WTC11 (cell line): ENCODE measurements around the gene OMD. TPM values are rescaled to one million over a fixed set of nuclear protein-coding genes. Genes with fewer than 3 reads are reported as not detected.

Experiments
- ATAC-seq: fragments of 200-7000 bp; cut with Tn5 transposase; 2 replicates; pipeline ENCODE4 v1.10.0; 2021; ENCODE audit warnings: mild to moderate bottlenecking, moderate library complexity
- CTCF ChIA-PET: fragments of 300-600 bp; sonication (Branson Sonifier 250); formaldehyde crosslinking; loops from one replicate; lab custom pipeline; 2021; ENCODE audit warnings: antibody characterized with exemption; lab: Charles Lee
- POLR2A ChIA-PET: fragments of 350-600 bp; sonication (Branson Sonifier 250); formaldehyde crosslinking; loops from one replicate; lab custom pipeline; 2021; ENCODE audit warnings: antibody characterized with exemption; lab: Charles Lee
- DNase-seq: peaks from one replicate; pipeline ENCODE4 v3.0.0; 2021; ENCODE audit warnings: low spot score
- H3K27ac Mint-ChIP-seq: 2 replicates; pipeline ENCODE4 v1.8.0; 2021; ENCODE audit warnings: mixed read lengths
- H3K27me3 Mint-ChIP-seq: 2 replicates; pipeline ENCODE4 v1.8.0; 2021; ENCODE audit warnings: low read depth, mild to moderate bottlenecking, moderate library complexity, mixed read lengths
- H3K36me3 Mint-ChIP-seq: 2 replicates; pipeline ENCODE4 v1.8.0; 2021; ENCODE audit warnings: mixed read lengths
- H3K4me1 Mint-ChIP-seq: 2 replicates; pipeline ENCODE4 v1.8.0; 2022; ENCODE audit warnings: mixed read lengths
- H3K4me3 Mint-ChIP-seq: 2 replicates; pipeline ENCODE4 v1.8.0; 2021; ENCODE audit warnings: mild to moderate bottlenecking, moderate library complexity, mixed read lengths
- H3K9me3 Mint-ChIP-seq: 2 replicates; pipeline ENCODE4 v1.8.0; 2021; ENCODE audit warnings: mixed read lengths
- ATF1 ChIP-seq: sonication (generic); formaldehyde crosslinking; IDR thresholded peaks from 2 replicates; pipeline ENCODE4 v1.8.1; 2023; ENCODE audit warnings: mild to moderate bottlenecking, moderate library complexity, missing genetic modification reagents
- ATF3 ChIP-seq: sonication (generic); formaldehyde crosslinking; conservative IDR thresholded peaks from 2 replicates; pipeline ENCODE4 v1.8.1; 2022; ENCODE audit warnings: mild to moderate bottlenecking, missing genetic modification reagents
- CREB1 ChIP-seq: sonication (generic); formaldehyde crosslinking; IDR thresholded peaks from 2 replicates; pipeline ENCODE4 v1.8.0; 2023; ENCODE audit warnings: mild to moderate bottlenecking, missing genetic modification reagents
- CREM ChIP-seq: sonication (generic); formaldehyde crosslinking; IDR thresholded peaks from 2 replicates; pipeline ENCODE4 v1.8.1; 2022; ENCODE audit warnings: mild to moderate bottlenecking, missing genetic modification reagents, moderate library complexity
- FOXJ3 ChIP-seq: sonication (generic); formaldehyde crosslinking; IDR thresholded peaks from 2 replicates; pipeline ENCODE4 v1.9.0; 2021; ENCODE audit warnings: missing genetic modification reagents, mild to moderate bottlenecking, borderline replicate concordance
- FOXP1 ChIP-seq: sonication (generic); formaldehyde crosslinking; IDR thresholded peaks from 2 replicates; pipeline ENCODE4 v1.8.0; 2022; ENCODE audit warnings: missing genetic modification reagents, mild to moderate bottlenecking, moderate library complexity, borderline replicate concordance
- GABPB1 ChIP-seq: sonication (generic); formaldehyde crosslinking; IDR thresholded peaks from 2 replicates; pipeline ENCODE4 v1.8.1; 2023; ENCODE audit warnings: mild to moderate bottlenecking, missing genetic modification reagents
- GRHL2 ChIP-seq: fragments of 250-450 bp; sonication (Bioruptor Pico); IDR thresholded peaks from 2 replicates; pipeline ENCODE4 v1.8.0; 2022; ENCODE audit warnings: mild to moderate bottlenecking, moderate library complexity; ENCODE audit not compliant: insufficient replicate concordance, severe bottlenecking
- MYBL2 ChIP-seq: sonication (generic); formaldehyde crosslinking; IDR thresholded peaks from 2 replicates; pipeline ENCODE4 v1.8.1; 2023; ENCODE audit warnings: mild to moderate bottlenecking, moderate library complexity, missing genetic modification reagents
- NFATC4 ChIP-seq: fragments of 250-450 bp; sonication (Bioruptor Pico); IDR thresholded peaks from 2 replicates; pipeline ENCODE4 v1.9.0; 2021; ENCODE audit warnings: mild to moderate bottlenecking
- NFE2L1 ChIP-seq: sonication (generic); formaldehyde crosslinking; IDR thresholded peaks from 2 replicates; pipeline ENCODE4 v1.8.1; 2023; ENCODE audit warnings: missing genetic modification reagents
- RELA ChIP-seq: sonication (generic); formaldehyde crosslinking; IDR thresholded peaks from 2 replicates; pipeline ENCODE4 v1.8.1; 2022; ENCODE audit warnings: missing genetic modification reagents, mild to moderate bottlenecking, borderline replicate concordance
- RORB ChIP-seq: fragments of 250-450 bp; sonication (Bioruptor Pico); IDR thresholded peaks from 2 replicates; pipeline ENCODE4 v1.9.0; 2021; ENCODE audit warnings: mild to moderate bottlenecking
- SMAD3 ChIP-seq: sonication (generic); formaldehyde crosslinking; IDR thresholded peaks from 2 replicates; pipeline ENCODE4 v1.8.0; 2022; ENCODE audit warnings: missing genetic modification reagents, mild to moderate bottlenecking, borderline replicate concordance
- TEAD1 ChIP-seq: sonication (generic); formaldehyde crosslinking; IDR thresholded peaks from 2 replicates; pipeline ENCODE4 v1.8.0; 2022; ENCODE audit warnings: mild to moderate bottlenecking, missing genetic modification reagents
- TEAD4 ChIP-seq: sonication (generic); formaldehyde crosslinking; IDR thresholded peaks from 2 replicates; pipeline ENCODE4 v1.8.0; 2022; ENCODE audit warnings: mild to moderate bottlenecking, missing genetic modification reagents
- ZMAT4 ChIP-seq: fragments of 250-450 bp; sonication (Bioruptor Pico); IDR thresholded peaks from 2 replicates; pipeline ENCODE4 v1.9.0; 2021; ENCODE audit warnings: mild to moderate bottlenecking
- ZNF138 ChIP-seq: sonication (generic); formaldehyde crosslinking; conservative IDR thresholded peaks from 2 replicates; pipeline ENCODE4 v1.8.1; 2022; ENCODE audit warnings: mild to moderate bottlenecking, moderate library complexity, missing genetic modification reagents
- ZNF219 ChIP-seq: sonication (generic); formaldehyde crosslinking; IDR thresholded peaks from 2 replicates; pipeline ENCODE4 v1.8.0; 2023; ENCODE audit warnings: missing genetic modification reagents, mild to moderate bottlenecking, borderline replicate concordance
- ZNF416 ChIP-seq: fragments of 250-450 bp; sonication (Bioruptor Pico); IDR thresholded peaks from 2 replicates; pipeline ENCODE4 v1.9.0; 2021; ENCODE audit warnings: mild to moderate bottlenecking, inconsistent platforms
- ZNF425 ChIP-seq: fragments of 250-450 bp; sonication (Bioruptor Pico); conservative IDR thresholded peaks from 2 replicates; pipeline ENCODE4 v1.9.0; 2021; ENCODE audit warnings: mild to moderate bottlenecking
- ZNF671 ChIP-seq: fragments of 250-450 bp; sonication (Bioruptor Pico); IDR thresholded peaks from 2 replicates; pipeline ENCODE4 v1.8.0; 2021; ENCODE audit warnings: mild to moderate bottlenecking
- total RNA-seq: library from RNA; stranded (reverse); gene quantifications from 3 replicates; pipeline ENCODE4 v1.2.3, GENCODE V29; 2021
- TF ChIP-seq, protein P1 (sequence below): sonication (generic); formaldehyde crosslinking; IDR thresholded peaks from 2 replicates; pipeline ENCODE4 v1.8.1; 2023; ENCODE audit warnings: mild to moderate bottlenecking, missing genetic modification reagents
- TF ChIP-seq, protein P2 (sequence below): sonication (generic); formaldehyde crosslinking; IDR thresholded peaks from 2 replicates; pipeline ENCODE4 v1.8.1; 2022; ENCODE audit warnings: mild to moderate bottlenecking, missing genetic modification reagents, moderate library complexity, borderline replicate concordance
- TF ChIP-seq, protein P3 (sequence below): sonication (generic); formaldehyde crosslinking; IDR thresholded peaks from 2 replicates; pipeline ENCODE4 v1.8.0; 2023; ENCODE audit warnings: missing genetic modification reagents, mild to moderate bottlenecking, borderline replicate concordance

OMD gene
- total RNA-seq, 1 experiment from 2014 or later: not detected

DNA sequence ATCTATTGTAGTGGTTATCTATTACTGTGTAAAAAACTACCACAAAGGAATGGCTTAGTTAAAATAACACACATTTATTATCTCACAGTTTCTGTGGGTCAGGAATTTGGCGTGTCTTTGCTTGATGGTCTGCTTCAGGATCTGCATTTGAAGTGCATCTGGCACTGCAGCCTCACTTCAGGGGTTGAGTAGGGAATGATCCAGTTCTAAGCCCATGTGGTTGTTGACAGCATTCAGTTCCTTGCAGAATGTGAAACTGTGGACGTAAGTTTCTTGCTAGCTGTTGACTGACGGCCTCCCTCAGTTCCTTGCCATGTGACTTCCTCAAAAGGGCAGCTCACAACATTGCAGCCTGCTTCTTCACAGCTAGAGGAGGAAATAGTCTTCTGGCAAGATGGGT is 17.8 kb downstream of the OMD start:
- Mint-ChIP-seq H3K4me1 (peaks cover 6% of the 10 kb centered on the region; the same call in 1 of the 2 replicates), H3K9me3 (no peaks in the 10 kb centered on the region), H3K36me3 (no peaks in the 10 kb centered on the region), H3K27ac (no peak overlapping the region), H3K27me3 (no peaks in the 10 kb centered on the region), H3K4me3 (no peak overlapping the region)
- ChIA-PET CTCF (no interaction called here), POLR2A (no interaction called here)
- DNase-seq: no peak
- ATAC-seq: no peak
- TF ChIP-seq, protein P1, sequence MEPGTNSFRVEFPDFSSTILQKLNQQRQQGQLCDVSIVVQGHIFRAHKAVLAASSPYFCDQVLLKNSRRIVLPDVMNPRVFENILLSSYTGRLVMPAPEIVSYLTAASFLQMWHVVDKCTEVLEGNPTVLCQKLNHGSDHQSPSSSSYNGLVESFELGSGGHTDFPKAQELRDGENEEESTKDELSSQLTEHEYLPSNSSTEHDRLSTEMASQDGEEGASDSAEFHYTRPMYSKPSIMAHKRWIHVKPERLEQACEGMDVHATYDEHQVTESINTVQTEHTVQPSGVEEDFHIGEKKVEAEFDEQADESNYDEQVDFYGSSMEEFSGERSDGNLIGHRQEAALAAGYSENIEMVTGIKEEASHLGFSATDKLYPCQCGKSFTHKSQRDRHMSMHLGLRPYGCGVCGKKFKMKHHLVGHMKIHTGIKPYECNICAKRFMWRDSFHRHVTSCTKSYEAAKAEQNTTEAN (CRISPR knock-in tag): no peak
- no peak for TF ChIP-seq ATF1 (CRISPR knock-in tag)
- no peak for TF ChIP-seq RELA (CRISPR knock-in tag)
- TF ChIP-seq ZNF425 (CRISPR knock-in tag): no peak
- TF ChIP-seq CREM: no peak
- TF ChIP-seq, protein P2, sequence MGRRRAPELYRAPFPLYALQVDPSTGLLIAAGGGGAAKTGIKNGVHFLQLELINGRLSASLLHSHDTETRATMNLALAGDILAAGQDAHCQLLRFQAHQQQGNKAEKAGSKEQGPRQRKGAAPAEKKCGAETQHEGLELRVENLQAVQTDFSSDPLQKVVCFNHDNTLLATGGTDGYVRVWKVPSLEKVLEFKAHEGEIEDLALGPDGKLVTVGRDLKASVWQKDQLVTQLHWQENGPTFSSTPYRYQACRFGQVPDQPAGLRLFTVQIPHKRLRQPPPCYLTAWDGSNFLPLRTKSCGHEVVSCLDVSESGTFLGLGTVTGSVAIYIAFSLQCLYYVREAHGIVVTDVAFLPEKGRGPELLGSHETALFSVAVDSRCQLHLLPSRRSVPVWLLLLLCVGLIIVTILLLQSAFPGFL (CRISPR knock-in tag): no peak
- TF ChIP-seq ZMAT4 (CRISPR knock-in tag): no peak
- TF ChIP-seq RORB (CRISPR knock-in tag): no peak
- TF ChIP-seq MYBL2: no peak
- TF ChIP-seq, protein P3, sequence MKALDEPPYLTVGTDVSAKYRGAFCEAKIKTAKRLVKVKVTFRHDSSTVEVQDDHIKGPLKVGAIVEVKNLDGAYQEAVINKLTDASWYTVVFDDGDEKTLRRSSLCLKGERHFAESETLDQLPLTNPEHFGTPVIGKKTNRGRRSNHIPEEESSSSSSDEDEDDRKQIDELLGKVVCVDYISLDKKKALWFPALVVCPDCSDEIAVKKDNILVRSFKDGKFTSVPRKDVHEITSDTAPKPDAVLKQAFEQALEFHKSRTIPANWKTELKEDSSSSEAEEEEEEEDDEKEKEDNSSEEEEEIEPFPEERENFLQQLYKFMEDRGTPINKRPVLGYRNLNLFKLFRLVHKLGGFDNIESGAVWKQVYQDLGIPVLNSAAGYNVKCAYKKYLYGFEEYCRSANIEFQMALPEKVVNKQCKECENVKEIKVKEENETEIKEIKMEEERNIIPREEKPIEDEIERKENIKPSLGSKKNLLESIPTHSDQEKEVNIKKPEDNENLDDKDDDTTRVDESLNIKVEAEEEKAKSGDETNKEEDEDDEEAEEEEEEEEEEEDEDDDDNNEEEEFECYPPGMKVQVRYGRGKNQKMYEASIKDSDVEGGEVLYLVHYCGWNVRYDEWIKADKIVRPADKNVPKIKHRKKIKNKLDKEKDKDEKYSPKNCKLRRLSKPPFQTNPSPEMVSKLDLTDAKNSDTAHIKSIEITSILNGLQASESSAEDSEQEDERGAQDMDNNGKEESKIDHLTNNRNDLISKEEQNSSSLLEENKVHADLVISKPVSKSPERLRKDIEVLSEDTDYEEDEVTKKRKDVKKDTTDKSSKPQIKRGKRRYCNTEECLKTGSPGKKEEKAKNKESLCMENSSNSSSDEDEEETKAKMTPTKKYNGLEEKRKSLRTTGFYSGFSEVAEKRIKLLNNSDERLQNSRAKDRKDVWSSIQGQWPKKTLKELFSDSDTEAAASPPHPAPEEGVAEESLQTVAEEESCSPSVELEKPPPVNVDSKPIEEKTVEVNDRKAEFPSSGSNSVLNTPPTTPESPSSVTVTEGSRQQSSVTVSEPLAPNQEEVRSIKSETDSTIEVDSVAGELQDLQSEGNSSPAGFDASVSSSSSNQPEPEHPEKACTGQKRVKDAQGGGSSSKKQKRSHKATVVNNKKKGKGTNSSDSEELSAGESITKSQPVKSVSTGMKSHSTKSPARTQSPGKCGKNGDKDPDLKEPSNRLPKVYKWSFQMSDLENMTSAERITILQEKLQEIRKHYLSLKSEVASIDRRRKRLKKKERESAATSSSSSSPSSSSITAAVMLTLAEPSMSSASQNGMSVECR: no peak
- no peak for TF ChIP-seq ZNF416 (CRISPR knock-in tag)
- no peak for TF ChIP-seq NFATC4 (CRISPR knock-in tag)
- TF ChIP-seq CREB1 (CRISPR knock-in tag): no peak
- TF ChIP-seq ZNF671 (CRISPR knock-in tag): no peak
- TF ChIP-seq TEAD1 (CRISPR knock-in tag): no peak
- TF ChIP-seq FOXP1 (CRISPR knock-in tag): no peak
- no peak for TF ChIP-seq TEAD4 (CRISPR knock-in tag)
- TF ChIP-seq NFE2L1 (CRISPR knock-in tag): no peak

DNA sequence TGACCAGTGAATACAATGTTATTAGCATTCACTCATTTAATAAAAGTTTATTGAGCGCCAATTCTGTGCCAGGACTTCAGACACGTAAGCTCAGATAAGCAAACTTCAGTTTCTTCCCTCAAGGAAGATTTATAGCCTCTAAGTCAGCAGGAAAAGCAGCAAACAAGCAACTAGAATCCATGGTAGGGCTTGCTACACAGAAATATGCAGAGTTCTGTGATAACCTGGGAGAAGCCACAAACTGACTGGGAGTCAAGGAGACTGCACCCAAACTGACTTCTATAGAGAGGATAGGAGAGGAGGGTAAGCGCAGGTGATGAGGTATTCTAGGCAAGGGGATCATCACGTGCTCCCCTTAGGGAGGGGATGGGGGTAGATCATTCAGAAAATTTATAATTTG is 18.5 kb downstream of the OMD start:
- no peaks in the 10 kb centered on the region for H3K9me3 Mint-ChIP-seq
- H3K36me3 Mint-ChIP-seq: no peaks in the 10 kb centered on the region
- TF ChIP-seq GRHL2 (CRISPR knock-in tag) (no peak), ATF3 (CRISPR knock-in tag) (no peak), ZNF138 (CRISPR knock-in tag) (no peak), GABPB1 (CRISPR knock-in tag) (no peak), SMAD3 (CRISPR knock-in tag) (no peak), FOXJ3 (CRISPR knock-in tag) (no peak), ZNF219 (CRISPR knock-in tag) (no peak)
- TF ChIP-seq, all 79 proteins: peak for 0
- POLR2A ChIA-PET: no interaction called here
- peaks cover 6% of the 10 kb centered on the region; the same call in 1 of the 2 replicates for H3K4me1 Mint-ChIP-seq
- H3K27me3 Mint-ChIP-seq: no peaks in the 10 kb centered on the region
- H3K27ac Mint-ChIP-seq: no peak overlapping the region
- no peak for ATAC-seq
- CTCF ChIA-PET: no interaction called here
- no peak for DNase-seq
- no peak overlapping the region for H3K4me3 Mint-ChIP-seq
